Tibial nerve (tissue), 4 donors: ENCODE results near the gene RFESD. TPM values are rescaled to one million over a fixed set of nuclear protein-coding genes. Genes with fewer than 3 reads are reported as not detected.

Experiments used
- DNase-seq, 2 donors: peaks; one replicate each; pipeline ENCODE4 v3.0.0-alpha.2; 2019; ENCODE audit warnings: low spot score in 2 of 2
- H3K27ac ChIP-seq, 4 donors: fragments of 200-600 bp; sonication (generic) in 3 of 4; one replicate each; pipeline ENCODE4 v1.5.1; 2017 to 2019; ENCODE audit warnings: mild to moderate bottlenecking in 1 of 4
- H3K27me3 ChIP-seq, 2 donors: fragments of 200-600 bp; sonication (generic) in 1 of 2; one replicate each; pipeline versions ENCODE4 v1.5.1 to v1.6.0; 2017 to 2019
- H3K36me3 ChIP-seq, 3 donors: fragments of 200-600 bp; sonication (generic); one replicate each; pipeline ENCODE4 v1.5.1; 2018 to 2019
- H3K4me1 ChIP-seq, 4 donors: fragments of 200-600 bp; sonication (generic) in 3 of 4; one replicate each; pipeline ENCODE4 v1.5.1; 2017 to 2019
- H3K4me3 ChIP-seq, 4 donors: fragments of 200-600 bp; sonication (generic) in 3 of 4; one replicate each; pipeline ENCODE4 v1.5.1; 2017 to 2019; ENCODE audit warnings: mild to moderate bottlenecking in 1 of 4, moderate library complexity in 1 of 4
- H3K9me3 ChIP-seq, 4 donors: fragments of 200-600 bp; sonication (generic) in 3 of 4; one replicate each; pipeline ENCODE4 v1.5.1; 2017 to 2019
- CTCF ChIP-seq, 5 experiments: fragments of 200-600 bp in 3 of 5; fragments of 450-650 bp in 2 of 5; sonication (generic) in 3 of 5; IDR thresholded peaks; one replicate each; pipeline ENCODE4 v1.5.1; 2016 to 2019; ENCODE audit warnings: antibody characterized with exemption in 5 of 5, mild to moderate bottlenecking in 3 of 5, moderate library complexity in 2 of 5
- EP300 ChIP-seq, 2 donors: sonication (generic); formaldehyde crosslinking; IDR thresholded peaks; one replicate each; pipeline ENCODE4 v1.6.1; 2017; ENCODE audit warnings: antibody characterized with exemption in 2 of 2, mild to moderate bottlenecking in 1 of 2
- POLR2A ChIP-seq, 2 donors: fragments of 450-650 bp; IDR thresholded peaks; one replicate each; pipeline ENCODE4 v1.6.1; 2017; ENCODE audit warnings: antibody characterized with exemption in 2 of 2, mild to moderate bottlenecking in 2 of 2, moderate library complexity in 2 of 2
- WGBS, 2 donors: methylation state at CpG; one replicate each; pipeline ENCODE4 v1.1.5; 2018; 5-methylcytosine and 5-hydroxymethylcytosine counted together
- total RNA-seq, 4 donors: library from RNA; depleted of rRNA; stranded (reverse); fragments of >200 nt; gene quantifications; one replicate each; pipeline ENCODE4 v1.1.0, GENCODE V29; 2016

RFESD gene
- total RNA-seq, 4 donors from 2014 or later, result 0.98 to 2.1 (median 1.3) TPM

GRCh38 chr5:95670568-95670967, 24.0 kb downstream of the RFESD start:
- 86 to 89% methylated on average over 3 of the region's 3 CpGs for WGBS, 2 donors
- H3K4me1 ChIP-seq, result peaks cover 0 to 20% (median 0%) of the 10 kb centered on the region in 4 donors

GRCh38 chr5:95671826-95672225, 25.2 kb downstream of the RFESD start:
- H3K36me3 ChIP-seq, result no peaks in the 10 kb centered on the region
- no peak overlapping the region for H3K4me3 ChIP-seq
- H3K4me1 ChIP-seq, result peaks cover 0 to 20% (median 0%) of the 10 kb centered on the region in 4 donors
- no peak for TF ChIP-seq POLR2A (IDR thresholded peaks at IDR 0.05)
- no peak for TF ChIP-seq EP300 (IDR thresholded peaks at IDR 0.05)
- TF ChIP-seq CTCF (IDR thresholded peaks at IDR 0.05), result no peak
- no peaks in the 10 kb centered on the region for H3K9me3 ChIP-seq
- no peaks in the 10 kb centered on the region for H3K27me3 ChIP-seq
- WGBS, 2 donors, result 60 to 72% methylated on average over 1 of the region's 1 CpG
- DNase-seq, result no peak
- no peak overlapping the region for H3K27ac ChIP-seq

More at GRCh38 chr5:95670568-95670967, 24.0 kb downstream of the RFESD start:
- no peaks in the 10 kb centered on the region for H3K27me3 ChIP-seq
- no peak overlapping the region for H3K4me3 ChIP-seq
- no peak for DNase-seq
- no peaks in the 10 kb centered on the region for H3K36me3 ChIP-seq
- H3K9me3 ChIP-seq, result no peaks in the 10 kb centered on the region
- TF ChIP-seq POLR2A (IDR thresholded peaks at IDR 0.05) (no peak), CTCF (IDR thresholded peaks at IDR 0.05) (no peak), EP300 (IDR thresholded peaks at IDR 0.05) (no peak)
- peak overlapping the region in 1 of 4 donors; percentile 8 for H3K27ac ChIP-seq

DNA sequence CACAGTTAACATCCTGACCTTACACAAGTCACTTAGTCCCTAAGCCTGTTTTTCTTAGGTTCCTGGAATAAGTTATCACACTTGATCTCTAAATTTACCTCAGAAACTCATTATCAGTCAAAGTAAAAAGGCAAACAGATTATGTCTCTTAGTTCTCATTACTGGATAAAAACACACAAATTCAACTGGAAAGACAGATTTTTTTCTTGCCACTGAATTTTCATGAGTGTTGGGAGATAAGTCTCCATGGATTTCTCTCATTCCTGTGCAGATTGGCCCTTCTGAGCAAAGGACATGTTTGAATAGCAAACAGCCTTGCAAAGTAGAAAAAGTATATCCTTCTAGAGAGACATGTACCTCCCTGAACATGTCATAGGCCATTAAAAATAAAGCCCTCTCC, 26.1 kb downstream of the RFESD start:
- no peaks in the 10 kb centered on the region for H3K9me3 ChIP-seq
- no peak overlapping the region for H3K4me3 ChIP-seq
- DNase-seq, result no peak
- TF ChIP-seq POLR2A (IDR thresholded peaks at IDR 0.05), result no peak
- no peak for TF ChIP-seq EP300 (IDR thresholded peaks at IDR 0.05)
- no peak for TF ChIP-seq CTCF (IDR thresholded peaks at IDR 0.05)
- no peaks in the 10 kb centered on the region for H3K36me3 ChIP-seq
- H3K4me1 ChIP-seq, result peaks cover 0 to 20% (median 0%) of the 10 kb centered on the region in 4 donors
- H3K27ac ChIP-seq, result no peak overlapping the region
- H3K27me3 ChIP-seq, result no peaks in the 10 kb centered on the region

DNA sequence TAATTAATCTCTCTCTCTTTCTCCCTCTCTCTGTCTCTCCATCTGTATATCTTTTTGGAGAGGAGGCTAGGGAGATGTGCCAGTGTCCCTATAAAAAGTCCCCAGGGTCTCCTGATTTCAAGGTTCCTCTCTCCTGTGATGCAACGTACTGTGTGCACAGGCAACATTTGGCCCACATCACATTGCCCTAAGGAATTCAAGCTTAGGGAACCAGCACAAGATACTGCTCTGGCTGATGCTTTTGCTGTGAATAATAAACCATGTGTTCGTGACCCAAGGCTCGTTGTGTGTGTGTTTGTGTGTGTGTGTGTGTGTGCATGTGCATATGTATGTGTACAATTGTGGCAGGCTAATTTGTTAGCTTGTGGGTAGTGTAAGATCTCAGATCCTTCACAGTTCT, 26.5 kb downstream of the RFESD start:
- H3K4me3 ChIP-seq, result no peak overlapping the region
- no peak overlapping the region for H3K27ac ChIP-seq
- no peaks in the 10 kb centered on the region for H3K27me3 ChIP-seq
- peak in 1 of 2 donors; percentile 15 for DNase-seq
- H3K4me1 ChIP-seq, result peaks cover 0 to 20% (median 0%) of the 10 kb centered on the region in 4 donors
- H3K36me3 ChIP-seq, result no peaks in the 10 kb centered on the region
- TF ChIP-seq EP300 (IDR thresholded peaks at IDR 0.05) (no peak), POLR2A (IDR thresholded peaks at IDR 0.05) (no peak), CTCF (IDR thresholded peaks at IDR 0.05) (no peak)
- 53 to 67% methylated on average over 3 of the region's 3 CpGs for WGBS, 2 donors
- no peaks in the 10 kb centered on the region for H3K9me3 ChIP-seq

DNA sequence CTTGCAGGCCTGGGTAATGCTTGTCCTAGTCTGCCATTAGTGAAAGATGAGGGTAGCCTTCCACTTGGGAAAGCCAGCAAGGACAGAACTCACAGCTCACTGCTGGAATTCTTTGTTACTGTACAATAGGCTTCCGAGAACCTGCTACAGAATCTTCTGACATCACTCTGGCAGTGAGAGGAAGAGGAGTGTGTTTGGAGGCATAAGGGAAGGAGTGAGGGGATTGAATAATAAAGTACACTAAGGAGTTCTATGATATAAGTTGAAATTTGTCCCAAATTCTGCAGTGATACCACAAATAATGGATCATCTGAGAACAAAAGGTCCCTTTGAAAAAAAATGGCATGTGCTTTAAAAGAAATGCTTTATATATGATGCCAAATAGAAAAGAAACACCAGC, 36.3 kb downstream of the RFESD start, which contains the start of gene SPATA9:
Gene SPATA9, minus strand, starts transcription at position 101 of the 400 bp plus-strand sequence. CDS start 137 bp downstream, outside the sequence.
- Histone ChIP-seq H3K27me3 (no peaks in the 10 kb centered on the region), H3K36me3 (no peaks in the 10 kb centered on the region), H3K4me1 (no peaks in the 10 kb centered on the region), H3K27ac (peak within 1 kb of the TSS in 1 of 4 donors; percentile 17), H3K4me3 (no peak within 1 kb of the TSS), H3K9me3 (no peaks in the 10 kb centered on the region)
- whole genome bisulfite sequencing, 2 donors, result 38 to 71% methylated on average over 1 of the region's 1 CpG
- TF ChIP-seq POLR2A (IDR thresholded peaks at IDR 0.05) (no peak), CTCF (IDR thresholded peaks at IDR 0.05) (no peak), EP300 (IDR thresholded peaks at IDR 0.05) (no peak)
- DNase-seq, result no peak
